Erythroblast (primary cell): ENCODE measurements around the gene BEST3.

Experiments used
- GATA1 ChIP-seq: IDR thresholded peaks from 2 replicates; pipeline ENCODE4 v1.6.1; 2011; ENCODE audit warnings: low read depth, mild to moderate bottlenecking, control low read depth, low read length, moderate library complexity
- POLR2A ChIP-seq: IDR thresholded peaks from 2 replicates; pipeline ENCODE4 v1.6.1; 2011; ENCODE audit warnings: mild to moderate bottlenecking, low read length

GRCh38 chr12:69732088-69732487 is 33.0 kb upstream of the BEST3 start:
- TF ChIP-seq POLR2A (no peak), GATA1 (no peak)
